Tibial nerve (tissue), 4 donors: ENCODE measurements around the gene KCNN1. TPM values are rescaled to one million over a fixed set of nuclear protein-coding genes. Genes with fewer than 3 reads are reported as not detected.
A peak's percentile ranks its signal among the peaks of the same experiment; 100 is the strongest.

Experiments
- DNase-seq, 2 donors: peaks; one replicate each; pipeline ENCODE4 v3.0.0-alpha.2; 2019; ENCODE audit warnings: low spot score in 2 of 2
- H3K27ac ChIP-seq, 4 donors: fragments of 200-600 bp; sonication (generic) in 3 of 4; one replicate each; pipeline ENCODE4 v1.5.1; 2017 to 2019; ENCODE audit warnings: mild to moderate bottlenecking in 1 of 4
- H3K27me3 ChIP-seq, 2 donors: fragments of 200-600 bp; sonication (generic) in 1 of 2; one replicate each; pipeline versions ENCODE4 v1.5.1 to v1.6.0; 2017 to 2019
- H3K36me3 ChIP-seq, 3 donors: fragments of 200-600 bp; sonication (generic); one replicate each; pipeline ENCODE4 v1.5.1; 2018 to 2019
- H3K4me1 ChIP-seq, 4 donors: fragments of 200-600 bp; sonication (generic) in 3 of 4; one replicate each; pipeline ENCODE4 v1.5.1; 2017 to 2019
- H3K4me3 ChIP-seq, 4 donors: fragments of 200-600 bp; sonication (generic) in 3 of 4; one replicate each; pipeline ENCODE4 v1.5.1; 2017 to 2019; ENCODE audit warnings: mild to moderate bottlenecking in 1 of 4, moderate library complexity in 1 of 4
- H3K9me3 ChIP-seq, 4 donors: fragments of 200-600 bp; sonication (generic) in 3 of 4; one replicate each; pipeline ENCODE4 v1.5.1; 2017 to 2019
- EP300 ChIP-seq, 2 donors: sonication (generic); formaldehyde crosslinking; IDR thresholded peaks; one replicate each; pipeline ENCODE4 v1.6.1; 2017; ENCODE audit warnings: antibody characterized with exemption in 2 of 2, mild to moderate bottlenecking in 1 of 2
- POLR2A ChIP-seq, 2 donors: fragments of 450-650 bp; IDR thresholded peaks; one replicate each; pipeline ENCODE4 v1.6.1; 2017; ENCODE audit warnings: antibody characterized with exemption in 2 of 2, mild to moderate bottlenecking in 2 of 2, moderate library complexity in 2 of 2
- WGBS, 2 donors: methylation state at CpG; one replicate each; pipeline ENCODE4 v1.1.5; 2018; 5-methylcytosine and 5-hydroxymethylcytosine counted together
- total RNA-seq, 4 donors: library from RNA; depleted of rRNA; stranded (reverse); fragments of >200 nt; gene quantifications; one replicate each; pipeline ENCODE4 v1.1.0, GENCODE V29; 2016
- TF ChIP-seq, protein P1 (sequence below), 5 experiments: fragments of 200-600 bp in 3 of 5; fragments of 450-650 bp in 2 of 5; sonication (generic) in 3 of 5; IDR thresholded peaks; one replicate each; pipeline ENCODE4 v1.5.1; 2016 to 2019; ENCODE audit warnings: antibody characterized with exemption in 5 of 5, mild to moderate bottlenecking in 3 of 5, moderate library complexity in 2 of 5

The KCNN1 gene
- total RNA-seq, 4 donors from 2014 or later, result under 0.01 TPM; not detected in 3

DNA sequence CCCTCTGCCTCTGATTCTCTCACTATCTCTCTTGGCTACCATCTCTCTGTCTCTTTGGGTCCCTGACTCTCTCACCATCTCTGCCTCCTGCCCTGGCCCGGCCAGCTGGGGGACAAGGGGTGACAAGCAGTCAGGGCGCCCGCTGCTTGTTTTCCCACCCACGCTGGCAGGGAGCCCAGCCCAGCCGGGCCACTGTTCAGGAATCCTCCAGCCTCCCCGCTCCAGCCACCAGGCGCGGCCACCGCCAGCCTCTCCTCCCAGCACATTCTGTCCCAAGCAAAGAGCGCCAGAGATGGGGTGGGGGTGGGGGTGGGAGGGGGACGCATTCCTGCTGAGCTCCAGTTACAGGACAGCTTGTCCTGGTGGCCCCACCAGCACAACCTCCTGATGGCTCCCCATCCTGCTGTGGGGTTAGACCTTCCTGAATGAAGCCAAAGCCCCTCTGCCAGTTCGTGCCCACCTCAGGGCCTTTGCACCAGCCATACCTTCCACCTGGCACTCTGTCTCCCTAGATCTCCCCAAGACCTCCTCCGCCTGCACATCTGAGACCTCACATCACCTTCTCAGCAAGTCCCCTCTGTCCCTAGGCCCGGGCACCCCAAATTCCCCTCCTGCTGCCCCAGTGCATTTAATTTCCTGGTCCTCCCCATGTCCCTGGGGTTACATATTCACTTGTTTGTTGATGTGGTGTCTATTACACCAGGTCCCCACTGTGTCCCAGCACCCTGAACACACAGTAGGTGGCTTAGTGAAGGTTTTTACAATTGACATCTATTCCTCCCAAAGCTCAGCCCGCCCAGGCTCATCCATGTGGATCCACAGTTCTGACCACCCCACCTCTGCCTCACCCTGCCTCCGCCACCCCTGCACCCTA, 53.5 kb downstream of the KCNN1 start:
- no peak overlapping the region for H3K4me3 ChIP-seq
- no peaks in the 10 kb centered on the region for H3K9me3 ChIP-seq
- H3K27ac ChIP-seq, result peak overlapping the region; percentile 86 to 95 (median 90)
- peaks cover 0 to 79% (median 54%) of the 10 kb centered on the region in 4 donors for H3K4me1 ChIP-seq
- H3K27me3 ChIP-seq, result no peaks in the 10 kb centered on the region
- DNase-seq, result peak; percentile 79 to 83
- WGBS, 2 donors, result 34 to 37% methylated on average over 15 to 16 of the region's 16 CpGs
- TF ChIP-seq EP300 (IDR thresholded peaks at IDR 0.05), result peak; percentile 67 to 94
- peak in 1 of 2 donors; percentile 64 for TF ChIP-seq POLR2A (IDR thresholded peaks at IDR 0.05)
- TF ChIP-seq, protein P1, sequence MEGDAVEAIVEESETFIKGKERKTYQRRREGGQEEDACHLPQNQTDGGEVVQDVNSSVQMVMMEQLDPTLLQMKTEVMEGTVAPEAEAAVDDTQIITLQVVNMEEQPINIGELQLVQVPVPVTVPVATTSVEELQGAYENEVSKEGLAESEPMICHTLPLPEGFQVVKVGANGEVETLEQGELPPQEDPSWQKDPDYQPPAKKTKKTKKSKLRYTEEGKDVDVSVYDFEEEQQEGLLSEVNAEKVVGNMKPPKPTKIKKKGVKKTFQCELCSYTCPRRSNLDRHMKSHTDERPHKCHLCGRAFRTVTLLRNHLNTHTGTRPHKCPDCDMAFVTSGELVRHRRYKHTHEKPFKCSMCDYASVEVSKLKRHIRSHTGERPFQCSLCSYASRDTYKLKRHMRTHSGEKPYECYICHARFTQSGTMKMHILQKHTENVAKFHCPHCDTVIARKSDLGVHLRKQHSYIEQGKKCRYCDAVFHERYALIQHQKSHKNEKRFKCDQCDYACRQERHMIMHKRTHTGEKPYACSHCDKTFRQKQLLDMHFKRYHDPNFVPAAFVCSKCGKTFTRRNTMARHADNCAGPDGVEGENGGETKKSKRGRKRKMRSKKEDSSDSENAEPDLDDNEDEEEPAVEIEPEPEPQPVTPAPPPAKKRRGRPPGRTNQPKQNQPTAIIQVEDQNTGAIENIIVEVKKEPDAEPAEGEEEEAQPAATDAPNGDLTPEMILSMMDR (IDR thresholded peaks at IDR 0.05), result peak in 2 of 5 experiments; percentile 35 to 48
- peaks cover 0 to 3% (median 0%) of the 10 kb centered on the region in 3 donors for H3K36me3 ChIP-seq

DNA sequence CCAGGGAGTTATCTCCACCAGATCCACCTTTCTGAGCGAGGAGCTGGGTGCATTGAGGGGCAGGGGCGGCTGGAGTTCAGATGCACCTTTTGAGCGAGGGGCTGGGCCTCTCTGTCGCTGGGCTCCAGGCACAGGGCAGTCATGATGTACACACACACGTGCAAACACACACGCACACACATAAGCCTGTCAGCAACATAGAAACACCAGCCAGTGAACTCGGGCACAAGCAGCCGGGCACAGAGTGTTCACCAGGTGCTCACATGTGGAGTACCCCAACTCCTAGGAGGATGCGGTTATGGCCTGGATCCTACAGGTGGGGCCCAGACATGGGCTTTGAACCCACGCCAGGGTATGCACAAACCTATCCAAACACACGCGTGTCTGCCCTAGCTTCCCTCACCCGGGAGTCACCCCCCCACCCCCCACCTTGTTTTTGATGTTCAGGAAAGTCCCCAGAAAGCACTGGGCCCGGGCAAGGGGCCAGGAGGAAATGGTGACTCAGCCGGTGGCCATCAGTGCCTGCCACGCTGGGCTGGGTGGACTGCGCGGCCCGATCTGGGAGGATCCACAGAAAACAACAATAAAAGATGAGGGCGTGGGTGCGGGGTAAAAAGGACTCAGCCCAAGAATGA, 54.3 kb downstream of the KCNN1 start:
- Histone ChIP-seq H3K9me3 (no peaks in the 10 kb centered on the region), H3K4me1 (peaks cover 0 to 78% (median 53%) of the 10 kb centered on the region in 4 donors), H3K36me3 (no peaks in the 10 kb centered on the region), H3K27ac (peak overlapping the region; percentile 86 to 95 (median 90)), H3K27me3 (no peaks in the 10 kb centered on the region), H3K4me3 (no peak overlapping the region)
- WGBS, 2 donors, result 43 to 48% methylated on average over 15 to 21 of the region's 21 CpGs
- peak in 1 of 2 donors; percentile 28 for TF ChIP-seq POLR2A (IDR thresholded peaks at IDR 0.05)
- TF ChIP-seq, protein P1 (IDR thresholded peaks at IDR 0.05), result no peak
- TF ChIP-seq EP300 (IDR thresholded peaks at IDR 0.05), result peak; percentile 84 to 85
- peak; percentile 76 to 78 for DNase-seq

DNA sequence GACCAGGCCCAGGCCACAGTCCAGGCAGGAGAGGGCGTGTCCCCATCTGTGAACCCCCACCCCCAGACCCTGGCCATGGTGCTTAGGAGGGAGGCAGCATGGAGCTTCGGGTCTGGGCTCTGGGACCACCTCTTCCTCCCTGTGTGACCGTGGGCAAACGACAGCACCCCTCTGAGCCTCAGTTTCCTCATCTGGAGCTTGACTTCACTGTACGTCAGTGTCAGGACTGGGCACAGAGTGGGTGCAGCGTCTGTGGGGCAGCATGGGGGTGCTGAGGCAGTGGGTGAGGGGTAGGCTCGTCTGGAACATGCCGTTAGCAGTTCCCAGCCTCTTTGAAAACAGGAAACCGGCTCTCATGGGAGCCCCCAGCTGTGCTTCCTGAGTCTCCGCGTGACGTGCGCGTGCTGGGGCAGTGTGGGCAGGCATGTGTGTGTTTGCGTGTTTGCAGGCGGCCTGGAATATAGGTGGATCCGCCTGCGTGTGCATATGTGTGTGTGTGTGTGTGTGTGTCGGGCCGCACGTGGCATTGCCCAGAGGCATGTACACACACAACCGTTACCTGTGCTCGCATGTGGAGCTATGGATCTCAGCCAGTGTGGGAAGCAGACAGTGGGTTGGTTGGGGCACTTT, 56.8 kb downstream of the KCNN1 start:
- DNase-seq, result peak; percentile 89 to 96
- no peaks in the 10 kb centered on the region for H3K27me3 ChIP-seq
- TF ChIP-seq, protein P1 (IDR thresholded peaks at IDR 0.05), result peak in 2 of 5 experiments; percentile 12 to 20
- TF ChIP-seq POLR2A (IDR thresholded peaks at IDR 0.05), result peak in 1 of 2 donors; percentile 39
- peak; percentile 98 to 99 for TF ChIP-seq EP300 (IDR thresholded peaks at IDR 0.05)
- H3K27ac ChIP-seq, result peak overlapping the region; percentile 86 to 95 (median 90)
- no peak overlapping the region for H3K4me3 ChIP-seq
- no peaks in the 10 kb centered on the region for H3K9me3 ChIP-seq
- WGBS, 2 donors, result 38 to 54% methylated on average over 8 to 22 of the region's 23 CpGs
- no peaks in the 10 kb centered on the region for H3K36me3 ChIP-seq
- H3K4me1 ChIP-seq, result peaks cover 0 to 57% (median 44%) of the 10 kb centered on the region in 4 donors

DNA sequence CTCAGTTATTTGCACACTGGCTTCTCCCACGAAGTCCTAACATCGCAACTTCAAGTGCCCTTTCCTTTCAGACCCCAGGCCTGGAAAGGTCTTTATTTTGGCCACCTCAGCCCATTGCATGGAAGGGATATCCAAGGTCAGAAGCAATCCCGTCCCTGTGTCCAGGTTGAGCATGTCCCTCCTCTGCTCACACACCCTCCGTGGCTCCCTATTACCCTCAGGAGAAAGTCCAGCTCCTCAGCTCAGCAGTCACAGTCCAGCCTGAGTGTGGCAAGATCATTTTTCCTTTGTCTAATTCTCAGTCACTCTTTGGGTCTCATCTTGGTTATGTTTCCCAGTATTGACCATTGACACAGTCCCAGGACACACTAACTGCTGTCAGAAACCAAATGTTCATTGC, 60.2 kb downstream of the KCNN1 start:
- Histone ChIP-seq H3K4me3 (no peak overlapping the region), H3K27ac (peak overlapping the region in 1 of 4 donors; percentile 40), H3K27me3 (no peaks in the 10 kb centered on the region), H3K4me1 (peaks cover 0 to 24% (median 18%) of the 10 kb centered on the region in 4 donors), H3K36me3 (no peaks in the 10 kb centered on the region), H3K9me3 (no peaks in the 10 kb centered on the region)
- WGBS, 2 donors, result 84 to 85% methylated on average over 4 of the region's 4 CpGs
- TF ChIP-seq, protein P1 (IDR thresholded peaks at IDR 0.05), result no peak
- no peak for TF ChIP-seq POLR2A (IDR thresholded peaks at IDR 0.05)
- TF ChIP-seq EP300 (IDR thresholded peaks at IDR 0.05), result no peak
- DNase-seq, result no peak
